RWPE1 (cell line): ENCODE results near the gene ARHGAP22.

Experiments used
- CTCF ChIA-PET: fragments of 350-600 bp; sonication (Branson Sonifier 250); formaldehyde crosslinking; extraction: SDS; loops from one replicate; lab custom pipeline; 2021; lab: Yijun Ruan, JAX
- POLR2A ChIA-PET: fragments of 400-600 bp; formaldehyde crosslinking; extraction: SDS; loops from one replicate; lab custom pipeline; 2020; ENCODE audit warnings: antibody characterized with exemption; ENCODE audit not compliant: low non-redundant PET; lab: Yijun Ruan, JAX
- DNase-seq: peaks from one replicate; pipeline ENCODE4 v3.0.0; 2012; ENCODE audit warnings: low spot score
- H3K27ac ChIP-seq: fragments of 450-650 bp; 2 replicates; pipeline ENCODE4 v1.5.1; 2017
- CTCF ChIP-seq: fragments of 450-650 bp; conservative IDR thresholded peaks from 2 replicates; pipeline ENCODE4 v1.5.1; 2017; ENCODE audit warnings: low read depth, mild to moderate bottlenecking

ARHGAP22 gene

DNA sequence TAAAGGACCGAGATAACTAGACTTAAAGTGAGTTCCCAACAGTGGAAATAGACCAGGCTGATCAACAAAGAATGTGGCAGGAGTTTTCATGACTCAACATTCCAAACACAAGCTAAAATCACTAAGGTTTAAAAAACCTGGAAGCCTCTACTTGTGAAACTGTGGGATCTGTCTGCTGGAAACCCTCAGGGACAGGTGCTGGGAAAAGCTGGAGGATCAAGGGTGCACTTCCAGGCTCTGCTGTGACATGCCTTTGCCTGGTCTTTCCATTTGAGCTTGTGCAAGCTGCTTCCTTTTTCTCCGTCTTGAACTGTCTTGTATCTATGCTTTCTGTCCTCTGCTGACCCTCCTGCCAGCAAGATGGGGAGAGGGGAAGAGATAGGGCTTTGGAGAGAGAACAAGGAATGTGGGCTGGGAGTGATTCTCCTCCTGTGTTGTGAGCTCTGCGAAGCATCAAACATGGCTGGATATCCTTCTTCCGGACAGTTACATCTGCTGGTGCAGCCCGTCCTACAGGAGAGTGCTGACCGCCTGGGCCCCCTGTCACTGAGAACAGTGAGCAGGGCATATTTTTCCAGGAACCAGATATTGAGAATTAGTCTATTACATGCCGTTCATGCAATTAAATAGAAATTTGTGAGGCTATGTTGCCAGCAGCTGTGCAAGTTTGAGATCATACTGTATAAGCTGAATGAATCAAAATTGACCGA is 25.5 kb downstream of the ARHGAP22 start:
- no peak for DNase-seq
- H3K27ac ChIP-seq, result peak overlapping the region; percentile 65
- no peak for TF ChIP-seq CTCF
- CTCF ChIA-PET, result interaction anchor here (1.6 kb wide), 1 partner anchor 77 kb away, joined by 5 read pairs; no protein-coding TSS in a partner anchor
- POLR2A ChIA-PET, result no interaction called here

DNA sequence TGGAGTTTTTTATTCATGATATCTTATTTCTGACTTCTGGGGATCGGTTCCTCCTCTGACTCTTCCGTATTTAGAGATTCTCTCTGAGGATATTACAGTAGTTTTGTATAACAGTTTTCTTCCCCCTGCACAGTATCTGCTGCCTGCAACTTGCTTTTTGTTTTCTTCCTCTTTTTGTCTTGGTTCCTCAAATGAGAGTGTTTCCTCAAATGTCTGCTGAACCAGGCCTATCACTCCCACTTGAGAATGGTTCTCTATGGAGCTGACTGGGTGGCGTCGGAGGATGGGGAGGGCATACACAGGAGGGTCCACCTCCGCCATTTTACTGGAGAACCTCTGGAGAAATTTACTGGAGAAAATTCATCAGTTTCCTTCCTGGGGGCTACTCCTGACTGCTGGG is 27.7 kb downstream of the ARHGAP22 start:
- CTCF ChIA-PET, result no interaction called here

GRCh38 chr10:48576501-48576900 is 28.4 kb downstream of the ARHGAP22 start:
- no peak for TF ChIP-seq CTCF
- no peak for DNase-seq
- no peak overlapping the region for H3K27ac ChIP-seq
- ChIA-PET POLR2A (no interaction called here), CTCF (no interaction called here)

More for the DNA sequence above, 27.7 kb downstream of the ARHGAP22 start:
- TF ChIP-seq CTCF, result no peak
- DNase-seq, result no peak
- no peak overlapping the region for H3K27ac ChIP-seq
- POLR2A ChIA-PET, result no interaction called here

GRCh38 chr10:48575901-48576300 is 29.0 kb downstream of the ARHGAP22 start:
- ChIA-PET POLR2A (no interaction called here), CTCF (interaction anchor here (0.5 kb wide), 1 partner anchor 105 kb away, joined by 3 read pairs; no protein-coding TSS in a partner anchor)
- DNase-seq, result no peak
- H3K27ac ChIP-seq, result no peak overlapping the region
- no peak for TF ChIP-seq CTCF

DNA sequence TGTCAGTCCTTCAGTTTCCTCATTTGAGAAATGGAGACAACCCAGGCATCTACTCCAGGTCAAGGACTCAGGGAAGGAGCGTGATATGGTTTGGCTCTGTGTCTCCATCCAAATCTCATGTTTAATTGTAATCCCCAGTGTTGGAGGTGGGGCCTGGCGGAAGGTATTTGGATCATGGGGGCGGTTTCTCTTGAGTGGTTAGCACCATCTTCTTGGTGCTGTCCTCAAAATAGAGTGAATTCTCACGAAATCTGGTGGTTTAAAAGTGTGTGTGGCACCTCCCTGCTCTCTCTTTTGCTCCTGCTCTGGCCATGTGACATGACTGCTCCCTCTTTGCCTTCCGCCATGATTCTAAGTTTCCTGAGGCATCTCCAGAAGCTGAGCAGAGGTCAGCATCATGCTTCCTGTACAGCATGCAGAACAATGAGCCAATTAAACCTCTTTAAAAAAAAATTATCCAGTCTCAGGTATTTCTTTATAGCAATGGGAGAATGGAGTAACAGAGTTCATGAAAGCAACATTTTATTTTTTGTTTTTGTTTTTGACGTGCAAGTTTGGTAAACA is 30.0 kb downstream of the ARHGAP22 start:
- ChIA-PET POLR2A (no interaction called here), CTCF (interaction anchor here (0.5 kb wide), 1 partner anchor 104 kb away, joined by 3 read pairs; no protein-coding TSS in a partner anchor)
- H3K27ac ChIP-seq, result no peak overlapping the region
- no peak for DNase-seq
- no peak for TF ChIP-seq CTCF

DNA sequence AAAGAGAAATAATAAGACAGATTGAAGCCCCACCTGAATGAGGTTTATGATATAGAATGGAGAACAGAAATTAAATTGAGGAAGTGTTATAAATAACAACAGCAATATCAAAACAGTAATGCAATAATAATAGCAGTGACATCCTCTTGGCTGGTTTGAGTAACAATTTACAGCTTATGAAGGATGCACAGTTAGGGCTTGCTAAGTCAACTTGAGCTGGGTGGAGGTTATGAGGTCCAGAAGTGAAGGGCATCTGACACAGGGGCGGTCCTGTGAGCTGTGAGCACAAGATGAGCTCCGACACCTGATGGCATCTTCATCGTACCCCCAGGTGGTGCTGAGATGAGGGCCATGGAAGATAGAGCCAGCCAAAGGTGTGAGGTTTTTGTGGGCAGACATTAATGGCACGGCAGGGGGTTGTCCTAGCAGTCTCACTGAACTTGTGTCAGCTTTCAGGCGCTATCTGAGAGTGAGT is 30.5 kb downstream of the ARHGAP22 start:
- no peak overlapping the region for H3K27ac ChIP-seq
- DNase-seq, result no peak
- no peak for TF ChIP-seq CTCF
- CTCF ChIA-PET, result interaction anchor here (0.6 kb wide), 1 partner anchor 10 kb away, joined by 3 read pairs; no protein-coding TSS in a partner anchor
- POLR2A ChIA-PET, result no interaction called here
